Femur (tissue), 1 donor: ENCODE results near the gene TTC14.
"Not testable (repeated sequence)": the region's sequence is repeated elsewhere in the genome, so short reads cannot be mapped to it uniquely, and the experiment has no call there.

ENCODE experiments used
- DNase-seq: peaks from one replicate; pipeline ENCODE4 v3.0.0-alpha.2; 2017

Gene TTC14, protein sequence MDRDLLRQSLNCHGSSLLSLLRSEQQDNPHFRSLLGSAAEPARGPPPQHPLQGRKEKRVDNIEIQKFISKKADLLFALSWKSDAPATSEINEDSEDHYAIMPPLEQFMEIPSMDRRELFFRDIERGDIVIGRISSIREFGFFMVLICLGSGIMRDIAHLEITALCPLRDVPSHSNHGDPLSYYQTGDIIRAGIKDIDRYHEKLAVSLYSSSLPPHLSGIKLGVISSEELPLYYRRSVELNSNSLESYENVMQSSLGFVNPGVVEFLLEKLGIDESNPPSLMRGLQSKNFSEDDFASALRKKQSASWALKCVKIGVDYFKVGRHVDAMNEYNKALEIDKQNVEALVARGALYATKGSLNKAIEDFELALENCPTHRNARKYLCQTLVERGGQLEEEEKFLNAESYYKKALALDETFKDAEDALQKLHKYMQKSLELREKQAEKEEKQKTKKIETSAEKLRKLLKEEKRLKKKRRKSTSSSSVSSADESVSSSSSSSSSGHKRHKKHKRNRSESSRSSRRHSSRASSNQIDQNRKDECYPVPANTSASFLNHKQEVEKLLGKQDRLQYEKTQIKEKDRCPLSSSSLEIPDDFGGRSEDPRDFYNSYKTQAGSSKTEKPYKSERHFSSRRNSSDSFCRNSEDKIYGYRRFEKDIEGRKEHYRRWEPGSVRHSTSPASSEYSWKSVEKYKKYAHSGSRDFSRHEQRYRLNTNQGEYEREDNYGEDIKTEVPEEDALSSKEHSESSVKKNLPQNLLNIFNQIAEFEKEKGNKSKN

DNA sequence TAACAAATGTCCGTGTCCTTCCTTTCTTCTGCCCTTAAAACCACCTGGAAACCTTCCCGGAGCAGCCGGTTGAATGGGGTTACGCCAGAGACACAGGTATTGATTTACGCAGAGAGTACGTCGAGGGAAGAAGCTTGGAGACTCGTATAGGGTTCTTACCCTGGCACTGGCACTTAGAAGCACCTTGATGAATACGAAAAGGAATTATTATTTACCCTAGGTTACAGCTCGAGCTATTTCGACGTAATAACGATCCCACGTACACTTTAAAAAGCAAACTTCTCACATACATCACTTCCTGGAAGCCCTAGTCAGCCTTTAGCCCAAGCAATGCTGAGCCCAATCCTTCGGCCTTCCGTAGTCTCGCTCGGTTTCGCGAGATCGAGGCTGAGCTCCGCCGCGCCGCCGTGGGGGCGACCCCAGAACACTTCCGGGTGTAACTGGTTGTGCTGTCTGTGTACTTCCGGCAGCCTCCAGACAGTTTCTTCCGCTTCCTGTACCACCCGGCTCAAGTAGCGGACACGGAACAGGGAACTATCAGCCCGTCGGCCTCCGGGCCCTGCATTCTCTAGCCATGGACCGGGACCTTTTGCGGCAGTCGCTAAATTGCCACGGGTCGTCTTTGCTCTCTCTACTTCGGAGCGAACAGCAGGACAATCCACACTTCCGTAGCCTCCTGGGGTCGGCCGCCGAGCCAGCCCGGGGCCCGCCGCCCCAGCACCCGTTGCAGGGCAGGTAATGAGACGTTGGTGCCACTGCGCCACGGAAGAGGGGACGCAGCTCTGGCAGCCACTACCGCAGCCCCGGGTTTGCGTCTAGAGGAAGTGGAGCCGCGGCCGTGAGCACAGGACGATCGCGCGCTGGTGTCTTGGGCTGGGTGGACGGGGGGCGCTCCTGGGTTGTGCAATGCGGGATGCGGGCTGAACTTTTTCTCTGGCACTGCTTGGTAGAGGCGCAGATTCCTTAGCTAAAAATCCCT, at the start of gene TTC14:
Gene TTC14 (plus strand): TSS at position 476 of the 979 bp plus-strand sequence. CDS start 99 bp downstream, at position 575.
- peak; percentile 96 for DNase-seq

DNA sequence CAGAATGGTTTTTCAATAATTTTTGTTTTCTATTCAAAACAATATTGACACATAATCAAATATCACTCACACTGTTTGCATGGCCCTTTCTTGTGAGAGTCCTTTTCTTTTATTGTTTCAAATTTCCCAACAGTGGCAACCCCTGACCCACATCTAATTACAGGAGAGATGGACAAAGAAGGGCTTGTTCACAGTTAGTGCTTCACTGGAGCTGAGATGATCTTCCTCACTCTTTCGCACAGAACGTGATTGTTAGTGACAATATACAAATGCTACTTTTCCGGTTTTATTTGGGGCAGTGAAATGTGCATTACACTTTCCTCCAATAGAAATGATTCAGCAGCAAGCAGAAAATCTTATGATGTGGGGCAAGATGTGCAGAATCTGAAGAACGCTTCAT, 38.6 kb upstream of the TTC14 start:
- DNase-seq: no peak

GRCh38 chr3:180564676-180565075, 37.3 kb upstream of the TTC14 start:
- no peak for DNase-seq

- no peak for DNase-seq
These were observed 31.7 kb upstream of the TTC14 start for GRCh38 chr3:180570238-180570637.

DNA sequence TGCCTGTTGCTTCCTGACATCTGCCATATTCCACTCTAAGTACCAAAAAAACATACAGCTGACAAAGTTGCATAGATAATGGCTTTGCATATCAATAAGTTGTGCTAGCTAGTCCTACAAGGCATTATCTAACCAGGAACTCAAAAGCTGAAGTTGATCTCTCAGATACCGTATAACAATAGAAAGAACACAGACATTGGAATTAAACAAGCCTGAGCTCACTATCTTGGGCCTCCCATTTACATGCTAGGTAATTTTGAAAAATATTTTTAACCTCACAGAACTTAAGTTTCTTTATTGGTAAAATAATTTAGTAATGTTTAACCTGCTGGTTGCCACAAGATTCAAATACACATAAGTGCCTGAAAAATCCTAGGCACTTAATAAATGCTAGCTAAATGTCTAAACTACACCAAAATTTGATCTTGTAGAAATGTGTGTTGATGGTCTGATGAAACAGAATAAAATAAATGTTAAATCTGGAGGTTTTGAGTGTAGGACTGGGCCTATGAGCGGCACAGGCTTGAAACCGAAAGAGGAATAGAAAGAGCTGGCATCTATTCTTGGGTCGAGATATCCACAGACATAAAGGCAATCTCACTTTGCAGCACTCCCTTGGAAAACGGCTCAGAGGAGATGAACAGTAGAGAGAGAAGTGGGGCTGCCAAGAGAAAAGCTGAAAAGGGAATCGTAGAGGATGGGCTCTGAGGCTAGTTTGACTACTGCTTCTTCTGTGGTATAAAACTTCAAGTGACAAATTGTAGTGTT, 29.9 kb upstream of the TTC14 start:
- no peak for DNase-seq

- DNase-seq: no peak
These were observed 26.4 kb upstream of the TTC14 start for GRCh38 chr3:180575571-180575970.

GRCh38 chr3:180580934-180581333, 21.0 kb upstream of the TTC14 start:
- DNase-seq: no peak

DNA sequence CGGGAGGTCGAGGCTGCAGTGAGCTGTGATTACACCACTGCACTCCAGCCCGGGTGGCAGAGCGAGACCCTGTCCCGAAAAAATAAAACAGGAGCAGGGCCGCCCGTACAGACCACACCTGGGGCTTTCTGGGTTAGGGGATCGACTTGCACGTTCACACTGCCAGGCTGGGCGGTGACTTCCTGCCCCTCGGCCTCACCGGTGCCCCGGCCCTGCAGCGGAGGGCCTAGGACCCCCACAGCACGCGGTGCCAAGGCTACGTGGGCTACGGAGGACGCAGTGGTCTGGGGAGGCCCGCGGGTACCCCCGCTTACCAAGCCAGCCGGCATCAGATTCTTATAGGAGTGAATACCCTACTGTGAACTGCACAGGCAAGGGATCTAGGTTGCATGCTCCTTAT, 11.6 kb upstream of the TTC14 start:
- no peak for DNase-seq

DNA sequence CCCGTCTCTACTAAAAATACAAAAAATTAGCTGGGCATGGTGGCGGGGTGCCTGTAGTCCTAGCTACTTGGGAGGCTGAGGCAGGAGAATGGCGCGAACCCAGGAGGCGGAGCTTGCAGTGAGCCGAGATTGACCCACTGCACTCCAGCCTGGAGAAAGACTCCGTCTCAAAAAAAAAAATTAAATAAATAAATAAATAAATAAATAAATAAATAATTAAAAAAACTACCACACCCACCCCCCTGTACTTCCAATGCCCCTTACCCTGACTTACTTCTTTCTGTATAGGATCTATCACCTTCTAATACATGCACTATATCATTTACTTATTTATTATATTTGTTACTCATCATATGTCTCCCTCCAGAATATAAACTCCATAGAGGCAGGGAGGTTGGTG, 8.3 kb upstream of the TTC14 start:
- not testable (repeated sequence) for DNase-seq

DNA sequence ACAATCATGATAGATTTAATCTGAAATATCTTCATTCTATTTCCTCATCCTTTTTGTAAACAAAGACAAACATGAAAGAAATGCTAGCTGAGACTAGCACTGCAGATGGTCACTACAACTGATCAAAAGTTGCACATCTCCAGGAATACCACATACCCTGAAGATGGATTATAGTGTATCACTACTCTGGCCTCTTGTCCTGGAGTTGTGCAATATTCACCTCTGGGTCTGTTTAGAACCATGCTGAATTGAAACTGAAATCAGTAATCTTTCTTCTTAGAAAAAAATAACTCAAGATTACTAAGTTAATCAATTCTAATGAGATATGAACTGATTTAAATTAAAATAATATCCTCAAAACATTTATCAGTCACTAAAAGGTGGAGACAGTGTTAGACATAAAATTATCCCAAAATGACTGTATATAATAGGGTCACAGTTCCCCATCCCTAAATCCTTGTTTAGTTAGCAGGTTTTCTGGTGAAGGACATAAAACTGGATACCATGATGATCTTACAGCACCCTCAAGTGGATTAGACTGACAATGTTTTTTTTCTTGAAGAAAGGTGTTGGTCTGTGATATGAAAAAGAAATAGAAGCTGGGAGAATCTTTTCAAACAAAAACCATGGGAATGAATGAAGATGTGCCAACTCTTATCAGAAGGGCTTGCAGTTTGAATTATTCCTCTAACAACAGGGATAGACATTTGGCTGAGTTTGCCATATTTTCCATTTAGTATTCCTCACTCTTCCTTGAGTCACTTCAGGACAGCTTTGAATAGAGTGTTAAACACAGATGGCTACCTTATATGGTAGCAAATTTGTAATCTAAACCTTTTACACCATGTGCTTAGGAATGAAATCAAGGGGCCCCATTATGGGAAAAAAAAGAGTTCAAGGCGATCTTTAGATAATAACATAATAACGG, 7.1 kb upstream of the TTC14 start:
- no peak for DNase-seq

DNA sequence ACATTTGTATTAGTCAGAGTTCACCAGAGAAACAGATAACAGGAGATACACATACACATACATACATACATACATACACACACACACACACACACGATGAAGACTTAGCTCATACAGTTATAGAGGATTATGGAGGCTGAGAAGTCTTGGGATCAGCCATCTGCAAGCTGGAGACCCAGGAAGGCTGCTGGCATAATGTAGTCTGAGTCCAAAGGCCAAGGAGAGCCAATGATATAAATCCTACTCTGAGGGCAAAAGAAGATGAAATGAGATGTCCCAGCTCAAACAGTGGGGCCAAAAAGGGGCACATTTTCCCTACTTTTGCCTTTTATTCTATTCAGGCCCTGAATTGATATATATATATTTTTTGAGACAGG, 6.4 kb upstream of the TTC14 start:
- no peak for DNase-seq

DNA sequence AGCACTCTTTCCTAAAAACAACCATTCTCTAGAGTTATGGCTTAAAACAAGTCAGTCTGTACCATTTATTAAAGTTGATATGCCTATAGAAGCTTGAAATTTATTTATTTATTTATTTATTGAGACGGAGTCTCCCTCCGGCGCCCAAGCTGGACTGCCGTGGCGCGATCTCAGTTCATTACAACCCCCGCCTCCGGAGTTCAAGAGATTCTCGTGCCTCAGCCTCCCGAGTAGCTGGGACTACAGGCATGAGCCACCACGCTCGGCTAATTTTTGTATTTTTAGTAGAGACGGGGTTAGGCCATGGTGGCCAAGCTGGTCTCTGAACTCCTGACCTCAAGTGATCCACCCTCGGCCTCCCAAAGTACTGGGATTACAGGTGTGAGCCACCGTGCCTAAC, 1.5 kb upstream of the TTC14 start:
- no peak for DNase-seq

GRCh38 chr3:180611006-180611405, 9.0 kb downstream of the TTC14 start:
- no peak for DNase-seq

DNA sequence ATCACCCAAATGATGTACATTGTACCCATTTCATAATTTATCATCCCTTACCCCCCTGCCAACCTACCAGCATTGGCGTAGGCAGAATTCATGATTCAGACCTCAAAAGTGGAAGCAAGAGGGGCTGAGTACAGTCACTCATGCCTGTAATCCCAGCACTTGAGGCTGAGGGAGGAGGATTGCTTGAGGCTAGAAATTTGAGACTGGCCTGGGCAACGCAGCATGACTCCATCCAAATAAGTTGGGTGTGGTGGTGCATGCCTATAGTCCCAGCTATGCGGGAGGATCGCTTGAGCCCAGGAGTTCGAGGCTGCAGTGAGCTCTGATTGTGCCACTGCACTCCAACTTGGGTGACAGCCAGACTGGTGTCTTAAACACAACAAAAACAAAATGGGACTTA, 10.4 kb downstream of the TTC14 start:
- no peak for DNase-seq

- DNase-seq: no peak
These were observed 14.0 kb downstream of the TTC14 start for GRCh38 chr3:180615954-180616353.

GRCh38 chr3:180617049-180617448, 15.1 kb downstream of the TTC14 start:
- no peak for DNase-seq

- not testable (repeated sequence) for DNase-seq
These were observed 16.6 kb downstream of the TTC14 start for GRCh38 chr3:180618563-180618962.

- DNase-seq: no peak
These were observed 17.8 kb downstream of the TTC14 start for GRCh38 chr3:180619723-180620122.

- no peak for DNase-seq
These were observed 22.8 kb downstream of the TTC14 start for GRCh38 chr3:180624714-180625113.

GRCh38 chr3:180626844-180627243, 24.9 kb downstream of the TTC14 start:
- no peak for DNase-seq

- no peak for DNase-seq
These were observed 28.4 kb downstream of the TTC14 start for GRCh38 chr3:180630371-180630770.
